Measurements from ENCODE around the gene PPME1. TPM values are rescaled to one million over a fixed set of nuclear protein-coding genes. Genes with fewer than 3 reads are reported as not detected.

Gene PPME1
- total and polyA plus RNA-seq, 9 of the 15 experiments (the other 6 are each of a cell fraction or from before 2014, with no cell fraction given) = 9.8 to 81.7 (median 37.6) TPM

GRCh38 chr11:74154620-74155281, 16.3 kb upstream of the PPME1 start:
- Histone ChIP-seq H3K27me3 (ENCODE audit: control insufficient read depth in 2 of 2, insufficient read depth in 2 of 2, low read length in 2 of 2) (no peaks in the 10 kb centered on the region), H3K4me1 (replicated peaks in 1 of 2; ENCODE audit: control insufficient read depth in 2 of 2, insufficient read depth in 2 of 2, low read length in 2 of 2) (peaks cover 0 to 3% of the 10 kb centered on the region in 2 experiments; a peak in 1 of 5 replicates), H4K20me1 (replicated peaks; ENCODE audit: control insufficient read depth, insufficient read depth, low read length) (no peaks in the 10 kb centered on the region), H2AFZ (ENCODE audit: low read depth, low read length) (no peak overlapping the region), H3K36me3 (ENCODE audit: control insufficient read depth, insufficient read depth, low read length) (peaks cover 8% of the 10 kb centered on the region), H3K9ac (ENCODE audit: insufficient read depth in 1 of 2, low read depth in 2 of 2, low read length in 2 of 2) (no peak overlapping the region), H3K79me2 (ENCODE audit: control insufficient read depth, insufficient read depth, low read length) (no peaks in the 10 kb centered on the region), H3K4me2 (ENCODE audit: insufficient read depth, low read length) (no peak overlapping the region), H3K9me3 (replicated peaks; ENCODE audit: control insufficient read depth, insufficient read depth, low read depth, low read length) (no peaks in the 10 kb centered on the region), H3K9me1 (ENCODE audit: control insufficient read depth, insufficient read depth, low read length) (no peaks in the 10 kb centered on the region), H3K4me3 (no peak overlapping the region), H3K27ac (ENCODE audit: extremely low read depth, low read depth, low read length) (no peak overlapping the region)
- POLR2A ChIA-PET = interaction anchor here (0.5 to 1.5 kb wide), 3 partner anchors 15 to 480 kb away, joined by 3 read pairs; partner anchors contain the start of genes C2CD3 and PPME1
- in situ Hi-C loops (cut with MboI) (no loop called here), intact Hi-C loops (cut with micrococcal nuclease) (no loop called here)
- no TSS peak for BruUV-seq (replicated peaks)
- ATAC-seq (no peak), FAIRE-seq (no peak), DNase-seq (ENCODE audit: extremely low read depth in 1 of 4, low spot score in 3 of 4) (no peak)
- TF ChIP-seq CREB1 (IDR thresholded peaks at IDR 0.05) = no peak
- no peak for TF ChIP-seq CREB1 (CRISPR knock-in tag; IDR thresholded peaks at IDR 0.05)
- no peak for TF ChIP-seq E2F6 (IDR thresholded peaks at IDR 0.05; ENCODE audit: borderline replicate concordance in 1 of 2, extremely low read depth in 1 of 2, insufficient read depth in 1 of 2, insufficient read length in 1 of 2, low read depth in 1 of 2, low read length in 1 of 2, poor library complexity in 1 of 2, severe bottlenecking in 1 of 2)
- TF ChIP-seq BCLAF1 (IDR thresholded peaks at IDR 0.05; ENCODE audit: borderline replicate concordance in 1 of 2, control insufficient read depth in 1 of 2, low read depth in 2 of 2, low read length in 1 of 2) = no peak
- TF ChIP-seq POLR2H (tag; IDR thresholded peaks at IDR 0.05; ENCODE audit: low read depth) = no peak
- TF ChIP-seq HOMEZ (CRISPR knock-in tag; IDR thresholded peaks at IDR 0.05) = no peak
- TF ChIP-seq HMGXB4 (CRISPR knock-in tag; IDR thresholded peaks at IDR 0.05) = no peak
- TF ChIP-seq SMAD4 (CRISPR knock-in tag; conservative IDR thresholded peaks at IDR 0.05) = no peak
- no peak for TF ChIP-seq PML (IDR thresholded peaks at IDR 0.05; ENCODE audit: low read length)
- TF ChIP-seq ELF4 (CRISPR knock-in tag; IDR thresholded peaks at IDR 0.05) = no peak
- CTCF ChIA-PET (ENCODE audit: low intra/inter-chr PET ratio) = no interaction called here
- 86% methylated on average over 1 of the region's 1 CpG for WGBS (ENCODE audit: insufficient coverage, low coverage, missing lambda C conversion rate)
